GM18873 (cell line): ENCODE measurements around the gene DAB1.

ENCODE experiments used
- ATAC-seq: cut with Tn5 transposase; IDR thresholded peaks from one replicate; pipeline ENCODE4 v1.9.1; 2021; ENCODE audit warnings: mild to moderate bottlenecking, moderate library complexity, moderate number of reproducible peaks; ENCODE audit not compliant: unreplicated experiment, low FRiP score

DAB1 gene

GRCh38 chr1:57134803-57135202 lies 289.1 kb downstream of the DAB1 start:
- ATAC-seq: no peak

- ATAC-seq: no peak
These were observed 290.2 kb downstream of the DAB1 start for GRCh38 chr1:57133686-57134085.

- no peak for ATAC-seq
These were observed 290.8 kb downstream of the DAB1 start for GRCh38 chr1:57132993-57133622.

GRCh38 chr1:57131701-57132394 lies 292.0 kb downstream of the DAB1 start:
- no peak for ATAC-seq

GRCh38 chr1:57131257-57131656 lies 292.6 kb downstream of the DAB1 start:
- no peak for ATAC-seq

GRCh38 chr1:57129865-57130264 lies 294.0 kb downstream of the DAB1 start:
- ATAC-seq: no peak

GRCh38 chr1:57127976-57128375 lies 295.9 kb downstream of the DAB1 start:
- no peak for ATAC-seq

GRCh38 chr1:57124768-57125446 lies 299.0 kb downstream of the DAB1 start:
- no peak for ATAC-seq

GRCh38 chr1:57124170-57124569 lies 299.7 kb downstream of the DAB1 start:
- no peak for ATAC-seq

- ATAC-seq: no peak
These were observed 301.8 kb downstream of the DAB1 start for GRCh38 chr1:57122031-57122430.

- no peak for ATAC-seq
These were observed 304.8 kb downstream of the DAB1 start for GRCh38 chr1:57118948-57119603.

GRCh38 chr1:57117753-57118152 lies 306.1 kb downstream of the DAB1 start:
- no peak for ATAC-seq

- ATAC-seq: no peak
These were observed 307.0 kb downstream of the DAB1 start for GRCh38 chr1:57116871-57117270.

- ATAC-seq: no peak
These were observed 308.7 kb downstream of the DAB1 start for GRCh38 chr1:57115030-57115614.

GRCh38 chr1:57112148-57112547 lies 311.7 kb downstream of the DAB1 start:
- ATAC-seq: no peak

GRCh38 chr1:57111175-57111574 lies 312.7 kb downstream of the DAB1 start:
- no peak for ATAC-seq

- no peak for ATAC-seq
These were observed 314.0 kb downstream of the DAB1 start for GRCh38 chr1:57109883-57110282.

- ATAC-seq: no peak
These were observed 314.6 kb downstream of the DAB1 start for GRCh38 chr1:57109247-57109646.

GRCh38 chr1:57106296-57106695 lies 317.6 kb downstream of the DAB1 start:
- ATAC-seq: no peak

- no peak for ATAC-seq
These were observed 321.1 kb downstream of the DAB1 start for GRCh38 chr1:57102561-57103326.
